NCI-H1417 treated with DMSO at 0.1 percent for 48 hours (cell line): ENCODE data around the gene CTIF.
"Not testable (repeated sequence)": the region's sequence is repeated elsewhere in the genome, so short reads cannot be mapped to it uniquely, and the experiment has no call there.

ENCODE experiments used
- DNase-seq: peaks from one replicate; lab custom pipeline; 2025; lab: John Stamatoyannopoulos, UW

CTIF gene

DNA sequence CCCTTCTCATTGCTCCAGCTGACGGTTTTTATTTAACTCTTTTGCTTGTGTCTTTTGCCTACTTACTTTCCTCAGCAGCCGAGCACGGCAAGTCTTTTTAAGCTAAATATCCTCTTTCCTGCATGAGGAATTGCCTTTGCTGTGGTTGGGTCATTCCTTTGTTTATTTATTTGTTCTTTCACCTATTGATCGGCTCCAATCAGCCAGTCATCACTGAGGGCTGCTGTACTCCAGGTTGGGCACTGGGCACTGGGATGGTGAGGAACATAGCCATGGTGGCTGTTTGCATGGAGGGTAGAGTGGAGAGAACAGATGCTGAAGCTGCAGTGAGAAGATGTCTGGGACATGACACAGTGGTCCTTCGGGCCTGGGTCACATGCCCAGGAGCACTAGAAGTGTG is 105.2 kb downstream of the CTIF start:
- DNase-seq, result no peak

DNA sequence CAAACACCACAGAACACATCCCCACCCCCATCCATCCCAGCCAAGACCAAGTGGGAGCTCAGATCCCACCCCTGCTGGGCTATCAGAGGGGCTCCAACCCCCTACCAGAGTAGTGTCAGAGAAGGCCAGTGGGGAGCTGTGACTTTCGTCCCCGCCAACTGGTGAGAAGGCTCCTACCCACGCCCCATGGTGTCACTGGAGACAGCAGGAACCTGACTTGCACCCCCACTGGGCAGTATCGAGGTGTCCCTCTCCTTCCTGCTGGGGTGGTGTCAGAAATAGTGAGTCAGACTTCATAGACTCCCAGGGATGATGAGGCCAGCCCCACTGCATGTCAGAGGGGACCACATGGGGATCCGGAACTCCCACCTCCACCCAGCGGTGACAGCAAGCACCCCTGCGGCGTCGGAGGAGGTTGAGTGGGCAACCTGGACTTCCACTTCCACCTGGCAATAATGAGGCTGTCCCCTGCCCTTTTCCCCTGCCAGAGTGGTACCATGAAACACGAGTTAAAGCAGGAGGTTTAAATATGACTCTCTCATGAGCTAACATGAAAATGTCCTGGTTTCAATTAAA is 106.7 kb downstream of the CTIF start:
- no peak for DNase-seq

GRCh38 chr18:48646976-48647375 is 108.1 kb downstream of the CTIF start:
- DNase-seq, result no peak

DNA sequence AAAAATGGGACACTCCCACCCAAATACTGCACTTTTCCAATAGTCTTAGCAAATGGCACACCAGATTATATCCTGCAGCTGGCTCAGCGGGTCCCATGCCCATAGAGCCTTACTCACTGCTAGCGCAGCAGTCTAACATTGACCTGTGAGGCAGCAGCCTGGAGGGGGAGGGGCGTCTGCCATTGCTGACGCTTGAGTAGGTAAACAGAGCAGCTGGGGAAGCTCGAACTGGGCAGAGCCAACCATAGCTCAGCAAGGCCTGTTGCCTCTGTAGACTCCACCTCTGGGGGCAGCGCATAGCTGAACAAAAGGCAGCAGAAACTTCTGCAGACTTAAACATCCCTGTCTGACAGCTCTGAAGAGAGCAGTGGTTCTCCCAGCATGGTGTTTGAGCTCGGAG is 110.4 kb downstream of the CTIF start:
- DNase-seq, result no peak

DNA sequence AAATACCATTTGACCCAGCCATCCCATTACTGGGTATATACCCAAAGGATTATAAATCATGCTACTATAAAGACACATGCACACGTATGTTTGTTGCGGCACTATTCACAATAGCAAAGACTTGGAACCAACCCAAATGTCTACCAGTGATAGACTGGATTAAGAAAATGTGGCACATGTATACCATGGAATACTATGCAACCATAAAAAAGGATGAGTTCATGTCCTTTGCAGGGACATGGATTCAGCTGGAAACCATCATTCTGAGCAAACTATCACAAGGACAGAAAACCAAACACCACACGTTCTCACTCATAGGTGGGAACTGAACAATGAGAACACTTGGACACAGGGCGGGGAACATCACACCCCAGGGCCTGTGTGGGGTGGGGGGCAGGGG is 115.8 kb downstream of the CTIF start:
- not testable (repeated sequence) for DNase-seq

GRCh38 chr18:48655508-48655907 is 116.7 kb downstream of the CTIF start:
- DNase-seq, result no peak

DNA sequence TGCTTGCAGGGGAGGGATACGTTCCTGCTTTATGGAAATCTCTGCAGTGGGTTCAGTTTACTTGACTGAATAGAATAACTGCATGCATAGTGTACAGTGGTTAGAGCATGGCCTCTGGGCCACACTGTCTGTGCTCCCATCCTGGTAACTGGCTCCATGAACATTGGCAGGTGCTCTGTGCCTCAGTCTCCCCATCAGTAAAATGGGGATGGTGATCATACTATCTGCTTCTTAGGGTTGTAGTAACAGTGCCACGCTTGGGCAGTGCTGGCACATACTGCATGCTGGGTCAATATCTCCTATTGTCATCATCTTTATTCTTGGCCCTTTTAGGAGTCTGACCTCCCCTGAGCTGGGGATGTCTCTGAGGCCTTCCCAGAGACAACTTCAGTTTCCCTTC is 117.3 kb downstream of the CTIF start:
- DNase-seq, result no peak

DNA sequence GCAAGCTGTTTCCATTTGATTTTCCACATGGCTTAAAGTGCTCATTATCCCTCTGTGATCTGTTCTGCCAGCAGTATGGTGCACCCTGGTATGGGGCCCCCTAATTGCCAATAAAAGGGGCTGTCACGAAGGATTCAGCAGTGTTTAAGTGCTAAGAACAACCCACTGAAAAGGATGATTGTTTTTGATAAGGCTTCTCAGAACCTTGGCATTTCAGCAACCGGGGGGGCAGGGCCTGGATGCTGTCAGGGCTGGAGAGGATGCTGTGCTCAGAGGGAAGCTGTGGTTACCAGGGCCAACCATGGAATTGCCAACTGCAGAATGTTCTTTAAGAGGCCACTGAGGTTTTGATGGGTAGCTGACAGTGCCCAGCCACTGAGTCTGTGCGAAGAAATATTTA is 117.8 kb downstream of the CTIF start:
- DNase-seq, result no peak

- DNase-seq, result no peak
These were observed 118.8 kb downstream of the CTIF start for GRCh38 chr18:48657447-48658120.

DNA sequence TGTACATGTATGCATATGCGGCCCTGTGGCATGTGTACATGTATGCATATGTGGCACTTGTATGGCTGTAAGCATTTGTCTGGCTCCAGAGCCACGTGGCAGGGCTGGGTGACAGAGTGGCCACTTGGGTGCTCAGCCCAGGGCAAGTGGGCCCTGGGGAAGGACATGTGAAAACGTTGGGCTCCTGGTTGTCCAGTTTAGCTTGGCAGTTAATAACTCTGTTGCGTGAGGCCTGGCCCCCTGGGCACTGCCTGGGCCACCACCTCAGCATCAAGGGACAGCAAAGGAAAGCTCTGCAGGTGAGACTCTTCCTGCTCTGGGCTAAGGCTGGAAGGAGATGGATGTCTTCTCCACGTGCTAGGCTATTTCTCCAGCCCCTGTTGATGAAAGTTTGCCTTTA is 119.9 kb downstream of the CTIF start:
- no peak for DNase-seq

- no peak for DNase-seq
These were observed 120.6 kb downstream of the CTIF start for GRCh38 chr18:48659188-48660009.

GRCh38 chr18:48660346-48661228 is 121.8 kb downstream of the CTIF start:
- DNase-seq, result no peak

DNA sequence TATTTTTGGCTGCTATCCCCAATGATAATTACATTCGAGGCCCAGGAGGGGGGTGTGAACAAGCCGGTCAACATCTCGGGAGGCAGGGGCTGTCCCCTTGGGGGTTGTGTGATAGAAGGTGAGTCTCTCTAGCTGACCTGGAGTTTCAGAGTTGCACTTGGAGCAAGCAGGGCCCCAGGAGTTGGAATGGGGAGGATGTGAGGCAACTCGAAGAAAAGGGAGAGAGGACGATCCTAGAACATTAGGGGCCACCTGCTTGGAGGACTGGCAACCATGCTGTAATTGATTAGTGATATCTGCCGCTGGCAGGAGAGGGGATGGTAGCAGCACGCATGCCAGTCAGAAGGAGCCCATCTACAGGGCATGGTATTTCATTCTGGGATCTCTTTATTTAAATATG is 122.6 kb downstream of the CTIF start:
- DNase-seq, result no peak

GRCh38 chr18:48662011-48662661 is 123.3 kb downstream of the CTIF start:
- DNase-seq, result no peak

- no peak for DNase-seq
These were observed 124.5 kb downstream of the CTIF start for GRCh38 chr18:48663096-48663930.

GRCh38 chr18:48663931-48664847 is 125.4 kb downstream of the CTIF start:
- no peak for DNase-seq

- no peak for DNase-seq
These were observed 126.8 kb downstream of the CTIF start for GRCh38 chr18:48665654-48666053.

- no peak for DNase-seq
These were observed 127.8 kb downstream of the CTIF start for GRCh38 chr18:48666613-48667012.
